ENCODE results near the gene LRRC8B. TPM values are rescaled to one million over a fixed set of nuclear protein-coding genes. Genes with fewer than 3 reads are reported as not detected.
"Not testable (repeated sequence)": the region's sequence is repeated elsewhere in the genome, so short reads cannot be mapped to it uniquely, and the experiment has no call there.

LRRC8B gene
- total RNA-seq, 1 experiment from 2014 or later, result 24.2 TPM

DNA sequence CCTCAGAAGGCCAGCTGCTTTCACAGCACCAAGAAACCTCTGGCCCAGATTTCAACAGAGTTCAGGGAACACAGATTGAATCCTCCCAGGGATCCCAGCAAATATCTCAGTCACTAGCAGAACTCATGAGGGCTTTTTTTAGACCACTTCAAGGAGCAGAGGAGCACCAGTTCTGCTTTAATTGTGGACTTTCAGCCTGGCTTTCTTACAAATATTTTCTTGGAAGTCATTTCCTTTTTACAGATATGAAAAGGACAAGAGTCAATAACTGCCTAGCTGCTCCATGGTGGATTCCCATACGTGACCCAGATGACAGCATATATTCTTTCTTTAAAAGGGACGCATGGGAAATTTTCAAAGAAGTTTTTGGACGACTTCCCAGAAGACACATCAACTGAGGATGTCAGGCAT, 6.4 kb upstream of the LRRC8B start:
- peaks cover 21% of the 10 kb centered on the region for H3K9me3 Mint-ChIP-seq
- DNase-seq (ENCODE audit: low spot score) (no peak), ATAC-seq (no peak)
- TF ChIP-seq NR2C2 (CRISPR knock-in tag; IDR thresholded peaks at IDR 0.05), result no peak
- TF ChIP-seq ETV6 (CRISPR knock-in tag; IDR thresholded peaks at IDR 0.05), result no peak
- no peak for TF ChIP-seq CREB1 (CRISPR knock-in tag; IDR thresholded peaks at IDR 0.05)
- H3K36me3 Mint-ChIP-seq, result peaks cover 5% of the 10 kb centered on the region; the same call in 1 of the 2 replicates
- ChIA-PET POLR2A (no interaction called here), CTCF (interaction anchor here (2.1 kb wide), 1 partner anchor 244 kb away, joined by 7 read pairs; no protein-coding TSS in a partner anchor)
- H3K27me3 Mint-ChIP-seq (ENCODE audit: low read depth), result no peaks in the 10 kb centered on the region
- peaks cover 8% of the 10 kb centered on the region for H3K4me1 Mint-ChIP-seq
- H3K27ac Mint-ChIP-seq, result no peak overlapping the region
- no peak overlapping the region for H3K4me3 Mint-ChIP-seq

DNA sequence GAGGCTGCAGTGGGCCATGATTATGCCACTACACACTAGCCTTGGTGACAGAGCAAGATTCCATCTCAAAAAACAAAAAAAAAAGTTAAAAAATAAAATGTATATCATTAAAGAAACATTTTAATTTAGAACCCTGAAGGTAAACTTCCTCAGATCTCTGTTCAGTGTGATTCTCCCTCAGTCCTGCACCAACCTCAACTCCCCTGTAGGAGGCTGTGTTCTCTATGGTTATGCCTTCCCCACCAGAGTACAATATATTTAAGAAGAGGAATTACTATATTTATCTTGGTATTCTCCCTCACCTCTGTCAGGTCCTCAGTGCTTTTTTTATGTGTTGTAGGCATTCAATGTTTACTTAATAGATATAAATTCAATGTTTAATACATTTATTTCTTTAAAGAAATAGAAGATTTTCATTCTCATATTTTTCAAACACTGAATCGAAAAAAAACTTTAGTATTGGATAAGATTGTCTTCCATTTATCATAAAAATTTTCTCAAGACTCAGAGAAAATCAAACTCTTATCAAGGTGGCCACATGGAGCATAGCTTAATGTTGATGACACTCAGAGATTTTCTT, 4.8 kb upstream of the LRRC8B start:
- Mint-ChIP-seq H3K36me3 (peaks cover 5% of the 10 kb centered on the region; the same call in 1 of the 2 replicates), H3K27ac (no peak overlapping the region), H3K4me3 (no peak overlapping the region), H3K4me1 (peaks cover 15% of the 10 kb centered on the region), H3K27me3 (ENCODE audit: low read depth) (no peaks in the 10 kb centered on the region), H3K9me3 (peaks cover 8% of the 10 kb centered on the region)
- CTCF ChIA-PET, result no interaction called here
- POLR2A ChIA-PET, result no interaction called here
- ATAC-seq (peak; percentile 50), DNase-seq (ENCODE audit: low spot score) (no peak)
- TF ChIP-seq, protein P1, sequence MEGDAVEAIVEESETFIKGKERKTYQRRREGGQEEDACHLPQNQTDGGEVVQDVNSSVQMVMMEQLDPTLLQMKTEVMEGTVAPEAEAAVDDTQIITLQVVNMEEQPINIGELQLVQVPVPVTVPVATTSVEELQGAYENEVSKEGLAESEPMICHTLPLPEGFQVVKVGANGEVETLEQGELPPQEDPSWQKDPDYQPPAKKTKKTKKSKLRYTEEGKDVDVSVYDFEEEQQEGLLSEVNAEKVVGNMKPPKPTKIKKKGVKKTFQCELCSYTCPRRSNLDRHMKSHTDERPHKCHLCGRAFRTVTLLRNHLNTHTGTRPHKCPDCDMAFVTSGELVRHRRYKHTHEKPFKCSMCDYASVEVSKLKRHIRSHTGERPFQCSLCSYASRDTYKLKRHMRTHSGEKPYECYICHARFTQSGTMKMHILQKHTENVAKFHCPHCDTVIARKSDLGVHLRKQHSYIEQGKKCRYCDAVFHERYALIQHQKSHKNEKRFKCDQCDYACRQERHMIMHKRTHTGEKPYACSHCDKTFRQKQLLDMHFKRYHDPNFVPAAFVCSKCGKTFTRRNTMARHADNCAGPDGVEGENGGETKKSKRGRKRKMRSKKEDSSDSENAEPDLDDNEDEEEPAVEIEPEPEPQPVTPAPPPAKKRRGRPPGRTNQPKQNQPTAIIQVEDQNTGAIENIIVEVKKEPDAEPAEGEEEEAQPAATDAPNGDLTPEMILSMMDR (IDR thresholded peaks at IDR 0.05), result peak; percentile 61
- TF ChIP-seq ZBTB21 (CRISPR knock-in tag; IDR thresholded peaks at IDR 0.05; ENCODE audit: borderline replicate concordance), result no peak

DNA sequence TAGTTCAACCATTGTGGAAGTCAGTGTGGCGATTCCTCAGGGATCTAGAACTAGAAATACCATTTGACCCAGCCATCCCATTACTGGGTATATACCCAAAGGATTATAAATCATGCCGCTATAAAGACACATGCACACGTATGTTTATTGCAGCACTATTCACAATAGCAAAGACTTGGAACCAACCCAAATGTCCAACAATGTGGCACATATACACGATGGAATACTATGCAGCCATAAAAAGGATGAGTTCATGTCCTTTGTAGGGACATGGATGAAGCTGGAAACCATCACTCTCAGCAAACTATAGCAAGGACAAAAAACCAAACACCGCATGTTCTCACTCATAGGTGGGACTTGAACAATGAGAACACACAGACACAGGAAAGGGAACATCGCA, 2.7 kb upstream of the LRRC8B start:
- H3K27ac Mint-ChIP-seq; H3K4me3 Mint-ChIP-seq; CTCF ChIA-PET; ATAC-seq; POLR2A ChIA-PET; H3K9me3 Mint-ChIP-seq; H3K27me3 Mint-ChIP-seq (ENCODE audit: low read depth); H3K36me3 Mint-ChIP-seq; DNase-seq (ENCODE audit: low spot score): not testable (repeated sequence)
- H3K4me1 Mint-ChIP-seq, result peaks cover 25% of the 10 kb centered on the region

DNA sequence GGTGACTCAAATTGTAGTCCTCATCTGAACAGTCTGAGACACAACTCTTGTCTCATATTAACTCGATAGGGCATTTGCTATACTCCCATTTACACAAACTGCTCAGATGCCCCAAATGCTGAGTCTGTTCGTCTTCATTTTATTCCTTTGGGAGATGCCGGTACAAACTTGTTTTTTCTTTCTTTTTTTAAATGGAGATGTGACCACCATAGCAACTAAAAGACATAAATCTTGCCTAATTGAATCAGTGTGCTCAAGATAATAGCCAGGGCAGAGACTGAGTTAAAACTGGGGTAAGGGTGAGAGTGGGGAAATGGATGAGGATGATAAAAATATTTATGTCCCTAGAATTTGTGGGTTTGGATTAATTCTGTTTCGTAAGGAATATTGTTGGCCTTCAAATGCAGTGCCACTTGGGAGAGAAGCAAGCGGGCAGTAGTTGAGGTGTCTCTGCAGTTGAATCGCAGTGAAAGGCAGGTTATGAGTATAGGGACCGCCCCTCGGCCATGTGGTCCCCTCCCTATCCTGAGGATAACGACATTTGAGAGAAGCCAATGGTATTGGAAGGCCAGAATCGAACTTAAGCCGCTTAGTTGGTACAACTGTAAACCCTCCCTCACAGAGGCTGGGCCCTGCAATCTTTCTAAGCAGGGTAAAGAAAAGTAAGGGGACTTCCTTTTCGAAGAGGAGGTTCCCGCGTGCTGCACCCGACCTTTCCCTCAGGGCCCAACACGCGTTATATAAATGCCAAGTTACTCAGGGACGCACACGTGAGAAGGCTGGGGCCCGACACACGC, 859 bp upstream of the LRRC8B start:
- DNase-seq (ENCODE audit: low spot score), result peak; percentile 28
- H3K27ac Mint-ChIP-seq, result peak overlapping the region; percentile 33
- CTCF ChIA-PET, result no interaction called here
- TF ChIP-seq, protein P2, sequence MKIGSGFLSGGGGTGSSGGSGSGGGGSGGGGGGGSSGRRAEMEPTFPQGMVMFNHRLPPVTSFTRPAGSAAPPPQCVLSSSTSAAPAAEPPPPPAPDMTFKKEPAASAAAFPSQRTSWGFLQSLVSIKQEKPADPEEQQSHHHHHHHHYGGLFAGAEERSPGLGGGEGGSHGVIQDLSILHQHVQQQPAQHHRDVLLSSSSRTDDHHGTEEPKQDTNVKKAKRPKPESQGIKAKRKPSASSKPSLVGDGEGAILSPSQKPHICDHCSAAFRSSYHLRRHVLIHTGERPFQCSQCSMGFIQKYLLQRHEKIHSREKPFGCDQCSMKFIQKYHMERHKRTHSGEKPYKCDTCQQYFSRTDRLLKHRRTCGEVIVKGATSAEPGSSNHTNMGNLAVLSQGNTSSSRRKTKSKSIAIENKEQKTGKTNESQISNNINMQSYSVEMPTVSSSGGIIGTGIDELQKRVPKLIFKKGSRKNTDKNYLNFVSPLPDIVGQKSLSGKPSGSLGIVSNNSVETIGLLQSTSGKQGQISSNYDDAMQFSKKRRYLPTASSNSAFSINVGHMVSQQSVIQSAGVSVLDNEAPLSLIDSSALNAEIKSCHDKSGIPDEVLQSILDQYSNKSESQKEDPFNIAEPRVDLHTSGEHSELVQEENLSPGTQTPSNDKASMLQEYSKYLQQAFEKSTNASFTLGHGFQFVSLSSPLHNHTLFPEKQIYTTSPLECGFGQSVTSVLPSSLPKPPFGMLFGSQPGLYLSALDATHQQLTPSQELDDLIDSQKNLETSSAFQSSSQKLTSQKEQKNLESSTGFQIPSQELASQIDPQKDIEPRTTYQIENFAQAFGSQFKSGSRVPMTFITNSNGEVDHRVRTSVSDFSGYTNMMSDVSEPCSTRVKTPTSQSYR (CRISPR knock-in tag; IDR thresholded peaks at IDR 0.05), result peak; percentile 63; the same call in 1 of the 2 replicates
- TF ChIP-seq SMAD3 (CRISPR knock-in tag; IDR thresholded peaks at IDR 0.05; ENCODE audit: borderline replicate concordance) (peak; percentile 93), KAT7 (CRISPR knock-in tag; IDR thresholded peaks at IDR 0.05; ENCODE audit: borderline replicate concordance) (no peak), ZNF396 (CRISPR knock-in tag; IDR thresholded peaks at IDR 0.05; ENCODE audit: borderline replicate concordance) (no peak), SOX15 (CRISPR knock-in tag; IDR thresholded peaks at IDR 0.05) (no peak), NFYB (CRISPR knock-in tag; conservative IDR thresholded peaks at IDR 0.05; ENCODE audit: low read depth) (no peak), MYBL2 (CRISPR knock-in tag; IDR thresholded peaks at IDR 0.05) (no peak), ZNF232 (CRISPR knock-in tag; IDR thresholded peaks at IDR 0.05) (0 out of 2 replicates have a peak, but pooled peaks have one; percentile 44), NFE2L1 (CRISPR knock-in tag; IDR thresholded peaks at IDR 0.05) (0 out of 2 replicates have a peak, but pooled peaks have one; percentile 74), ZNF219 (CRISPR knock-in tag; IDR thresholded peaks at IDR 0.05; ENCODE audit: borderline replicate concordance) (peak; percentile 89)
- TF ChIP-seq, protein P3, sequence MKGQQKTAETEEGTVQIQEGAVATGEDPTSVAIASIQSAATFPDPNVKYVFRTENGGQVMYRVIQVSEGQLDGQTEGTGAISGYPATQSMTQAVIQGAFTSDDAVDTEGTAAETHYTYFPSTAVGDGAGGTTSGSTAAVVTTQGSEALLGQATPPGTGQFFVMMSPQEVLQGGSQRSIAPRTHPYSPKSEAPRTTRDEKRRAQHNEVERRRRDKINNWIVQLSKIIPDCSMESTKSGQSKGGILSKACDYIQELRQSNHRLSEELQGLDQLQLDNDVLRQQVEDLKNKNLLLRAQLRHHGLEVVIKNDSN (CRISPR knock-in tag; IDR thresholded peaks at IDR 0.05), result peak; percentile 69; the same call in 1 of the 2 replicates
- TF ChIP-seq, protein P4, sequence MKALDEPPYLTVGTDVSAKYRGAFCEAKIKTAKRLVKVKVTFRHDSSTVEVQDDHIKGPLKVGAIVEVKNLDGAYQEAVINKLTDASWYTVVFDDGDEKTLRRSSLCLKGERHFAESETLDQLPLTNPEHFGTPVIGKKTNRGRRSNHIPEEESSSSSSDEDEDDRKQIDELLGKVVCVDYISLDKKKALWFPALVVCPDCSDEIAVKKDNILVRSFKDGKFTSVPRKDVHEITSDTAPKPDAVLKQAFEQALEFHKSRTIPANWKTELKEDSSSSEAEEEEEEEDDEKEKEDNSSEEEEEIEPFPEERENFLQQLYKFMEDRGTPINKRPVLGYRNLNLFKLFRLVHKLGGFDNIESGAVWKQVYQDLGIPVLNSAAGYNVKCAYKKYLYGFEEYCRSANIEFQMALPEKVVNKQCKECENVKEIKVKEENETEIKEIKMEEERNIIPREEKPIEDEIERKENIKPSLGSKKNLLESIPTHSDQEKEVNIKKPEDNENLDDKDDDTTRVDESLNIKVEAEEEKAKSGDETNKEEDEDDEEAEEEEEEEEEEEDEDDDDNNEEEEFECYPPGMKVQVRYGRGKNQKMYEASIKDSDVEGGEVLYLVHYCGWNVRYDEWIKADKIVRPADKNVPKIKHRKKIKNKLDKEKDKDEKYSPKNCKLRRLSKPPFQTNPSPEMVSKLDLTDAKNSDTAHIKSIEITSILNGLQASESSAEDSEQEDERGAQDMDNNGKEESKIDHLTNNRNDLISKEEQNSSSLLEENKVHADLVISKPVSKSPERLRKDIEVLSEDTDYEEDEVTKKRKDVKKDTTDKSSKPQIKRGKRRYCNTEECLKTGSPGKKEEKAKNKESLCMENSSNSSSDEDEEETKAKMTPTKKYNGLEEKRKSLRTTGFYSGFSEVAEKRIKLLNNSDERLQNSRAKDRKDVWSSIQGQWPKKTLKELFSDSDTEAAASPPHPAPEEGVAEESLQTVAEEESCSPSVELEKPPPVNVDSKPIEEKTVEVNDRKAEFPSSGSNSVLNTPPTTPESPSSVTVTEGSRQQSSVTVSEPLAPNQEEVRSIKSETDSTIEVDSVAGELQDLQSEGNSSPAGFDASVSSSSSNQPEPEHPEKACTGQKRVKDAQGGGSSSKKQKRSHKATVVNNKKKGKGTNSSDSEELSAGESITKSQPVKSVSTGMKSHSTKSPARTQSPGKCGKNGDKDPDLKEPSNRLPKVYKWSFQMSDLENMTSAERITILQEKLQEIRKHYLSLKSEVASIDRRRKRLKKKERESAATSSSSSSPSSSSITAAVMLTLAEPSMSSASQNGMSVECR (CRISPR knock-in tag; IDR thresholded peaks at IDR 0.05; ENCODE audit: borderline replicate concordance), result peak; percentile 80; the same call in 1 of the 2 replicates

More for the DNA sequence above, 859 bp upstream of the LRRC8B start:
- peak; percentile 57 for ATAC-seq
- H3K36me3 Mint-ChIP-seq, result peaks cover 5% of the 10 kb centered on the region; the same call in 1 of the 2 replicates
- H3K4me3 Mint-ChIP-seq, result peak overlapping the region; percentile 87; the same call in 1 of the 2 replicates
- H3K27me3 Mint-ChIP-seq (ENCODE audit: low read depth), result no peaks in the 10 kb centered on the region
- POLR2A ChIA-PET, result interaction anchor here (1.0 kb wide), 1 partner anchor 43 kb away, joined by 4 read pairs; no protein-coding TSS in a partner anchor
- H3K4me1 Mint-ChIP-seq, result peaks cover 25% of the 10 kb centered on the region
- H3K9me3 Mint-ChIP-seq, result peaks cover 6% of the 10 kb centered on the region

Data from WTC11 (cell line).